Activated T-cell treated with anti-CD3 and anti-CD28 coated beads for 4 hours (primary cell): Measurements from ENCODE around the gene KRT27.
"Not testable (repeated sequence)": the region's sequence is repeated elsewhere in the genome, so short reads cannot be mapped to it uniquely, and the experiment has no call there.

Source experiments
- DNase-seq: peaks from one replicate; pipeline ENCODE4 v3.0.0-alpha.2; 2020

Gene KRT27

DNA sequence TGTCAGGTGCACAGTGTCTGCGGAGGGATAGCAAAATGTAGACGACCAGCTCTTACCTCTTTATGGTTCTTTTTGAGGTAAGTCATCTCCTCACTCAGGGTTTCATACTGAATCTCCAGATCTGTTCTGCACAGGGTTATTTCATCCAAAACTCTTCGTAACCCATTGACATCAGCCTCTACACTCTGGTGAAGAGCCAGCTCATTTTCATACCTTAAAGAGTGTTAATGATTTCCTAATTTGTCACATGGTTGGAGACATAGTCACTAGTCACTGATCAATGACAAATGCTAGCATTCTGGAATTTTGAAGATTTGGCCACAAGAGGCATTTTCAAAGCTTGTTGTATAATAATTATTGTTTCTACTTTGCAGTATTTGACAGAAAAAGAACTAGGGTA is 28.5 kb downstream of the KRT27 start:
- no peak for DNase-seq

DNA sequence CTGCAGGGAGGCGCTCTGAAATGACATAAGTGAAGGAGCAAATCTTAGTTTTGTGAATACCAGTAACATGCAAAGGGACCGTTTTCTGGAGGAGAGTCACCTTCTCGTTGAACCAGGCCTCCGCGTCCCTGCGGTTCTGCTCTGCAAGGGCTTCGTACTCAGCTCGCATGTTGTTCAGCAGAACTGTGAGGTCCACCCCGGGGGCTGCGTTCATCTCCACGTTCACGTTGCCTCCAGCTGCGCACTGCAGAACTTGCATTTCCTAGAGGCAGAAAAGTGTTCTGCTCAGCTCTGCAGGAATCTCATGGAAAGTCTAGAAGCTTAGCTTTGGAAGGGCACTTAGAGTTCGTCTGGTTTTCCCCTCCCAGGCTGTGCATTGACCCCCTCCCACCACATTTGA is 31.3 kb downstream of the KRT27 start:
- DNase-seq = no peak

DNA sequence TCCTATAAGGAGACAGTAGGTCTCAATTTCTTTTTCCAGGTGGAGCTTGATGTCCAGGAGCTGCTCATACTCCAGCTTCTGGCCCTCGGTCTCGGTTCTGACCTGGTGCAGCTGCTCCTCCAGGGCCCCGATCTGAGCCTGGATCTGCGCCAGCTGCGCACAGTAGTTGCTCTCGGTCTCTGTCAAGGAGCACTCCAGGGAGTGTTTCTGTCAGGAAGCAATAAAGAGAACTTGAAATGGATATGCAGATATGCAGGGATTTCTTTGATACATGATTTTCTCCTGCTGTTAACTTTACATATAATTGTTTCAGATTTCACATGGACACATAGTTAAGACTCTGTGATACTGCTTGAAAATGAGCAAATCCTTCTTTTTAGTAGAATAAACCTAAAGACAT is 32.0 kb downstream of the KRT27 start:
- DNase-seq = no peak

DNA sequence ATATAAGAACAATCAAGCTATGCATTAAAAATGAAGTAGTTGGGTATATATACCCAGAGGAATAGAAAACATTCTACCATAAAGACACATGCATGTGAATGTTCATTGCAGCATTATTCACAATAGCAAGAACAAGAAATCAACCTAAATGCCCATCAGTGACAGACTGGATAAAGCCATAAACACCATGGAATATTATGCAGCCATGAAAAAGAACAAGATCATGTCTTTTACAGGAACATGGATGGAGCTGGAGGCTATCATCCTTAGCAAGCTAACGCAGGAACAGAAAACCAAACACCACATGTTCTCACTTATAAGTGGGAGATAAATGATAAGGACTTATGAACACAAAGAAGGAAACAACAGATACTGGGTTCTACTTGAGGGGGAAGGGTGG is 33.7 kb downstream of the KRT27 start:
- DNase-seq = not testable (repeated sequence)

DNA sequence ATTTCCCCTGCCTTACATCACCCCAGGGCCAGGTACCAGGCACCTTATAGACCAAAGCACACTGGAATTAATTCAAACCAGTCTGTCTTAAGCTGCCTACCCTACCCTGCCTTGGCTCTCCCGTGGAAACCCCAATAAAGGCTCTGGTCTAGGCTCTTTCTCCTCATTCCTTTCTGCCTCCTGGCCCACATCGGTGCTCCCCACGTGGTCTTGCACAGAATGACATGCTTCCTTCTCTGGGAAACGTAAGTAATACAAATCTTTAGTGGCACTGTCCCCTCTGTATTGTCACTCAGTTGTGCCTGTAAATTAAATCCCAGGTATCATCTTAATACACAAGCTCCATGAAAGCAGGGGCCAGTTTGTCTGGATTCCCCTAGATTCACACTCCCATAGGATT is 43.8 kb downstream of the KRT27 start:
- DNase-seq = no peak

DNA sequence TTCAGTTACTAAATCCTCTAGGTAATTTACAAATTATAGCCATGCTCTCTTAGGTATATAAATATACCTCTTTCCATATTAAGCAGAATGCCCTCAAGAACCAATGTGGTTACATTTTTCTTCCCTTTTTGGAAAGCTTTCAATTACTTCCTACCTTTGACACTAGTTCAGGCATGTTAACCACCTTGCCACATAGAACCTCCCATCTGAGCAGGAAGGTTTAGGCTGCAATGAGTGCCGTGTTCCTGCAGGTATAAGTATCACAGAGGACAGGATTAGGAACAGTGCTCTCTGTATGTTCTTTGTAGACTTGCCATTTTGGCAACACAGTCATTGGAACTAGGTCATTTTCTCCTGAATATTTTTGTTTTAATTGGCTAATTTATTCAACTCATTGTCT is 47.3 kb downstream of the KRT27 start:
- DNase-seq = no peak

DNA sequence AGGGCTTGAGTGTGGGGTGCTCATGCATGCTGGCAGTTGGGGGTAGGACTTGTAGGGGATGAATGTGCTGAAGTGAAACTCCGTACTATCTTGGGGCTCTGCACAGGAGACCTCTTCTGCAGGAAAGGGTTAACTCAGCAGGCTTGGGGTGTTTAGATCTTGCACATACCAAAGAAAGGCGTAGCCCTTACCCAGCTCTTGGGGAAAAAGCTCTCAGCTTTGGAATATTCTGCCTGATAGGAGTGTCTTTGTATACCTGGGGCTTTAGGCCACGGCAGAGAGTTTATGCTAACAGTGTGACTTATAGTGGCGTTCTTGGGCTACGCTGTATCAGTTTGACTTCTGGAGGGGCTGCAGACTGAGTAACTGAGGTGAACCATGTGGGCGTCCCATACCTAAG is 48.3 kb downstream of the KRT27 start:
- no peak for DNase-seq

DNA sequence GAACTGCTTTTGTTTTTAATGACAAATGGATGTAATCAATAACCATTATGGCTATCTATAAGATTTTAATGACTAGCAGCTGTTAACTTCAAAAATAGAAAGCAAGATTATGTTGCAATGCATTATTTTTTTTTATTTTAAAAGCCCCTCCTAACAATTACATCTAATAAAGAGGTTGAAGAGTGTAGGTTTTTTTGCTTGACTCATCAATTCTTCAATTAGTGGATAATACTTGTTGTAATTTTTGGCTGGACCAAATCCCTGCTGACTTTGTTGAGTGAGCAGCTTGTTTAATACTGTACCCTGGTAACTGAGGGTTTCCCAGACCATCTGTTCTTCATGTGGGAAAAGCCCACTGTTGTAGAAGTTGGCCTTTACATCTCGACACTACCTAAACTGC is 51.4 kb downstream of the KRT27 start:
- no peak for DNase-seq

DNA sequence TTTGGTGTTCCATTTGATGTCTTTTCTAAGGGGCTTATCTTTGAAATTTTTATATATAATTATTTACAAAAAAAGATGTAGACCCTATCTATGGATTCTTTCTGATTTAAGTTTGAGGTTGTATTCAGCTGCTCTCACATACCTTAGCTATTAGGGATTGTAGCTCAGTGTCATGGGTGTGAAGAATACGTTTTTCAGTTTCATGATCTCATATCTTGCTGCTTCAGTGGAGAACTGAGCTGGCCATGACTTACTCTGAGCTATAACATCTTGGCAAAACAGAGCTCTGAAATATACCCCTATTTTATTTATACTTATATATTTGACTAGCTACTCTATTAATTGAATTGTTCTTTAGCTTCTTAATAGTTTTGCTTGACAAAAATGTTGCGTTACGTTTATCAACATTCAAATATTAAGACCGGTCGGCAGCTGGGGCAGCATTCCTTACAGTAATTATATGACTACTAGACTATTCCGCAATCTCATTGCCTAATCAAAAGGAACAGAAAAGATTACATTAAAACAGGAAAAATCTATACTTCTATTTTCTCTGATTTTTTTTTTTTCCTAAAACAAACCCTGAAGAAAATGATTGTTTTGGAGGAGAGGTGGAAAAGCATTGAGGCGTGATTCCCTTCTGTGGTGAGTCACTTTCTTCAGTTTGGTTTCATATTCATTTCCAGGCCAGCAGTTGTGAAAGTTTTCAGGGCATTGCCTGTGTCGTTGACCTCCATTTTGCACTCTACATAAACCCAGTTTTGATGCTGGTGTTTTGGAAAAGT is 54.7 kb downstream of the KRT27 start:
- DNase-seq = no peak

DNA sequence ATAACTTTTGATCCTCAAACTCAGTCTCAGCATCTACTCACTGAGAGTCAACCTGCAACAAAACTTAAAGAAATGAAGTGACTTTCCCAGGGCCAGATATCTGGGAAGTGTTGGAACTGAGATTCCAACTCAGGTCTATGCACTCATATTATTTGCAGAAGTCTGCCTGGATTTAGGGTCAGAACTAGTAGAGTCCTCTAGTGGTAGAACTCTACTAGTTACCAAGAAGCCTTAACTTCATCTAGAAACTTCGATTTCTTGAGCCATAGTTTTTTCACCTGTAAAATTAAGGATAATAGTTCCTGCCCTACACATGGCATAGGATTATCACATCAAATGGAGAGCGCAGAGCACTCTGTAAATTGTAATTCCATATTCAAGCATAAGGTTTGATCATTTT is 55.4 kb downstream of the KRT27 start:
- no peak for DNase-seq
